ENCODE results near the gene GALNT10.

GALNT10 gene

DNA sequence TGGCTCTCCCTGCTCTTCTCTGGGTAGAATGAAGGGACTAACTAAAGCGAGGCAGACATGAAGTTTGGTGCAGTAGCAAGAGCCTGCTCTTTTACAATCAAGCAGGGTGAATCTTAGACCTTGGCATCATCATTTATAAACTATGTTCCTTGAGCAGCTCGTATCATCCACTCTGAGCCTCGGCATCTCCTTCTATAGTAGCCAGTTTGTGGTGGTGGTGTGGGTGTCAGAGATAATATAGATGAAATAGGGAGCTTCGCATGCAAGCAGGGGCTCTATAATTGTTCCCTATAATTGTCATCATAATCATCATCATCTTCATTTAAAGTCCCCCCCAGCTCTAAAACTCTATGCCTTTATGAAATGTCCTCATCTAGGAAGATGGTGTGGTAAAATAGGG lies 182.8 kb downstream of the GALNT10 start:
- no peak for DNase-seq (ENCODE audit: extremely low spot score)
- CTCF ChIA-PET = interaction anchor here (0.9 kb wide), 1 partner anchor 184 kb away, joined by 3 read pairs; no protein-coding TSS in a partner anchor
- TF ChIP-seq, protein P1, sequence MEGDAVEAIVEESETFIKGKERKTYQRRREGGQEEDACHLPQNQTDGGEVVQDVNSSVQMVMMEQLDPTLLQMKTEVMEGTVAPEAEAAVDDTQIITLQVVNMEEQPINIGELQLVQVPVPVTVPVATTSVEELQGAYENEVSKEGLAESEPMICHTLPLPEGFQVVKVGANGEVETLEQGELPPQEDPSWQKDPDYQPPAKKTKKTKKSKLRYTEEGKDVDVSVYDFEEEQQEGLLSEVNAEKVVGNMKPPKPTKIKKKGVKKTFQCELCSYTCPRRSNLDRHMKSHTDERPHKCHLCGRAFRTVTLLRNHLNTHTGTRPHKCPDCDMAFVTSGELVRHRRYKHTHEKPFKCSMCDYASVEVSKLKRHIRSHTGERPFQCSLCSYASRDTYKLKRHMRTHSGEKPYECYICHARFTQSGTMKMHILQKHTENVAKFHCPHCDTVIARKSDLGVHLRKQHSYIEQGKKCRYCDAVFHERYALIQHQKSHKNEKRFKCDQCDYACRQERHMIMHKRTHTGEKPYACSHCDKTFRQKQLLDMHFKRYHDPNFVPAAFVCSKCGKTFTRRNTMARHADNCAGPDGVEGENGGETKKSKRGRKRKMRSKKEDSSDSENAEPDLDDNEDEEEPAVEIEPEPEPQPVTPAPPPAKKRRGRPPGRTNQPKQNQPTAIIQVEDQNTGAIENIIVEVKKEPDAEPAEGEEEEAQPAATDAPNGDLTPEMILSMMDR (IDR thresholded peaks at IDR 0.05; ENCODE audit: control extremely low read depth, extremely low read depth, low read depth, missing control alignments) = no peak
- POLR2A ChIA-PET = no interaction called here

DNA sequence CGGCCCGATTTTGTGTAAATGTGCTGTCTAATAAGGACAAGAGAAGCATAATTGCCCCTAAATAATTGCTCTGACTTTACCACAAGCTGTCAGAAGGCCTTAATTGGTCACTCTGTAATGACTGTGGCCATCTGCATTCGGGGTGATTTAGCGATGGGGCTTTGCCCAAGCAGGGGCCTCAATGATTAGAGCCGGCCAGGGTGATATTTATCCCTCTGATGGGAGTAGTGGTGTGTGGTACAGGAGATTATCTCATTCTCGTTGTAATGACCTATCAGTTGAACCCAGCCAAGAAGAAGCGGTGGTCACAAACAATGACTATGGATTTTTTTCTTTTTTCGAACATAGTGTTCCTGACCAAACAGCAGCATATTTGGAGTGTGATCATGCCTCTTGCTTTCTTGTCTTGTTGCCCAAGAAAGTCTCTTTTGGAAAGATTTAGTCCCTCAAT lies 183.2 kb downstream of the GALNT10 start:
- no peak for DNase-seq (ENCODE audit: extremely low spot score)
- TF ChIP-seq, protein P1 (IDR thresholded peaks at IDR 0.05; ENCODE audit: control extremely low read depth, extremely low read depth, low read depth, missing control alignments) = no peak
- CTCF ChIA-PET = interaction anchor here (0.9 kb wide), 1 partner anchor 184 kb away, joined by 3 read pairs; no protein-coding TSS in a partner anchor
- POLR2A ChIA-PET = no interaction called here

DNA sequence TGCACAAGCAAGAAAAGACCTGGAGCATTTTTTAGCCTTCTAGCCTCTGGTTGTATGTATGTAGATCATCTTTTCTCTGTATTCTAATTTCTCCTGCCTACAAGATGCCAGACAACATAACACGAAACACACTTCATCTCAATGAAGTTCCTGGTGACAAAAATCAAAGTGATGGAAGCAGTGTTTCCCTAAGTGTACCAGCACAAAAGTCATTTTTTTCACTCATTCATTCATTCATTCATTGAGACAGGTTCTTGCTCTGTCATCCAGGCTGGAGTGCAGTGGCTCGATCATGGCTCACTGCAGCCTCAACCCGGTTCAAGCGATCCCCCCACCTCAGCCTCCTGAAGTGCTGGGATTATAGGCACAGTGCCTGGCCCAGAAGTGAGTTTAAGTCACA lies 183.7 kb downstream of the GALNT10 start:
- ChIA-PET CTCF (interaction anchor here (0.8 to 0.9 kb wide), 3 partner anchors 9 to 185 kb away, joined by 3 to 6 read pairs (median 4); no protein-coding TSS in a partner anchor), POLR2A (no interaction called here)
- TF ChIP-seq, protein P1 (IDR thresholded peaks at IDR 0.05; ENCODE audit: control extremely low read depth, extremely low read depth, low read depth, missing control alignments) = no peak
- DNase-seq (ENCODE audit: extremely low spot score) = no peak

DNA sequence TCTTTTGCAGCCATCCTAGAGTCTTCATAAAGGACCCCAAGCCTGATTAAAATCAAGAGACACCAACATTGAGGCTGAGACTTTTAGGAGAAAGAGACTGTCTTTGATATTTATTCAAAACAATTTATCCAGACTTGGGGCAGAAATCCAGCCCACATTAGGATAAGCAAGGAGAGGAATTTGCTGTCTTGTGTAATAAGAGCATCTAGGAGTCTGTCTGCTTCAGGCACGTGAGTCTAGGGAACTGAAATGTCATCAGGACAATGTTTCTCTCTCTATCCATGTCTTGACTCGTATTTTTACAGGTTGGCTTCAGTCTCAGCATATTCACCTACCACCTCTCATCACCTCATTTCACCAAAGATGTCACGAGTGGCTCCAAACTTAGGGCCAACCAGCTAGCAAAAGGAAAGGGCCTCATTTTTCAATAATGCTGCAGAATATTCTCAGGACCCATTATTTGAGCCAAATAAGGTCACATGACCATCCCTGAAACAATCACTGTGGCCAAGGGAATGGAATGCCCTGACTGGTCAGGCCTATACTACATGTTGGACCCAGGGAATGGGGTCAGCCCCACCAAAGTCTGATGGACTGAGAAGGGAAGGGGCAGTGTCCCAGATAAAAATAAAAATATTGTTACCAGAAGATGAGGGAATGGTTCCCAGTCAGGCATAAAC lies 184.9 kb downstream of the GALNT10 start:
- DNase-seq (ENCODE audit: extremely low spot score) = no peak
- CTCF ChIA-PET = interaction anchor here (0.8 to 0.9 kb wide), 2 partner anchors 10 to 29 kb away, joined by 4 to 6 read pairs; no protein-coding TSS in a partner anchor
- TF ChIP-seq, protein P1 (IDR thresholded peaks at IDR 0.05; ENCODE audit: control extremely low read depth, extremely low read depth, low read depth, missing control alignments) = no peak
- POLR2A ChIA-PET = no interaction called here

DNA sequence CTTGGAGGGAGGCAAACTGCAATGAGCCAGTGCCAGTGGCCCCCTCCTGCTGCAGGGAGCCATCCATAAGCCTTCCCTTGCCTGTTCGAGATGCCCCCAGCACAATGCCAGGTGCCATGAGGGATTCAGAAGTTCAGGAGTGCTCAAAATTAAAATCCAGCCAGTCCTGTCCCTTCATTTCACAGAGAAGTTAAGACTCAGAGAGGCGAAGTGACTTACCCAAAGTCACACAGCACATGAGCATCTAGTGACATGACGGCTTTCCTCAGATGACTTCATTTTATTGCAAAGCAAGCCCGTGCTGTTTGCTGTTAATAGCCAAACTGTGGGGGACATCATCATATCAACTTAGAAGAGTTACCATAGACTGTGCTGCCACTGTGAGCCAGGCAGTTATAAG lies 185.9 kb downstream of the GALNT10 start:
- CTCF ChIA-PET = no interaction called here
- DNase-seq (ENCODE audit: extremely low spot score) = no peak
- TF ChIP-seq, protein P1 (IDR thresholded peaks at IDR 0.05; ENCODE audit: control extremely low read depth, extremely low read depth, low read depth, missing control alignments) = no peak
- POLR2A ChIA-PET = no interaction called here

DNA sequence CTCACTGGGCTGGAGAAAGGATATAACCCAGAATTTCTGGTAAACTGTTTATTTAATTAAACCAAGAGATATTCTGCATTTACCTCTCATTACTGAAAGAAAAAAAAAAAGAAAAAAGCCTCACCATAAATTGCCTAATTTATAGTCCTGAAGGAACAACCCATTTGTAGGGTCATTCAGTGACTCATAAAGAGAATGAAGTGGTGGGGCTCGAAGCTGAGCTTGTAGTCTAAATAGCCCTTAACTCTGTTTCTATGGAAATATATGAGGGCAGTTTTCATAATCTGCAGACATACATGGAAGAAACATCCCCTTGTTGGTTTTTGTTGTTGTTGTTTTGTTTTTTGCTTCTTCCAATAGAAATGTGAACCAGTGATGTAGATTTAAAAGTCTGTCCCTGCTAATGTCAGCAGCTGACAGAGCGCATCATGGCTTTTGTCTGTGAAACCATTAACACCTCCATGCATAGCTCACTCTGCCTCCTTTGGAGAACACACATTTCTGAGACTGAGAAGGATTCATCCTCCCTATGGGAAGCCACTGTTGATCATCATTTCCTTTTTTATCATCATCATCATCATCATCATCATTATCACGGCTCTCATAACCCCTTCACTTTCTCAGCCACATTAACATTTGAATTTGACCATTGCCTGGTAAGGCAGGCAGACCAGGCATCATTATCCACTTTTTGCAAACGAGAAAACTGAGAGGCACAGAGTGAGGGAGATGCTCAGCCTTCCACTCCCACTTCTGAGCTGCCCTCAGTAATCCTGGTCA lies 187.4 kb downstream of the GALNT10 start:
- DNase-seq (ENCODE audit: extremely low spot score) = no peak
- POLR2A ChIA-PET = no interaction called here
- TF ChIP-seq, protein P1 (IDR thresholded peaks at IDR 0.05; ENCODE audit: control extremely low read depth, extremely low read depth, low read depth, missing control alignments) = no peak
- CTCF ChIA-PET = no interaction called here
